ENCODE measurements around the gene REEP5.

Gene REEP5

DNA sequence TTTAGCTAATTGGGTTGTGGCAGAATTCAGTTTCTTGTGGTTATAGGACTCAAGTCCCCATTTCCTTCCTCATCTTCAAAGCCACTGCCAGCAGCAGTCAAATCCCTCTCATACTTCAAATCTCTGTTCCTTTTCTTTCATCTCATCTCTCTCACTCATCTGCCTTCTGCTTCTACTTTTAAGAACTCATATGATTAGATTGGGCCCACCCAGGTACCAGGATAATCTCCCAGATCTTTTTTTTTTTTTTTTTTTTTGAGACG, 8.0 kb upstream of the REEP5 start:
- TF ChIP-seq, protein P1, sequence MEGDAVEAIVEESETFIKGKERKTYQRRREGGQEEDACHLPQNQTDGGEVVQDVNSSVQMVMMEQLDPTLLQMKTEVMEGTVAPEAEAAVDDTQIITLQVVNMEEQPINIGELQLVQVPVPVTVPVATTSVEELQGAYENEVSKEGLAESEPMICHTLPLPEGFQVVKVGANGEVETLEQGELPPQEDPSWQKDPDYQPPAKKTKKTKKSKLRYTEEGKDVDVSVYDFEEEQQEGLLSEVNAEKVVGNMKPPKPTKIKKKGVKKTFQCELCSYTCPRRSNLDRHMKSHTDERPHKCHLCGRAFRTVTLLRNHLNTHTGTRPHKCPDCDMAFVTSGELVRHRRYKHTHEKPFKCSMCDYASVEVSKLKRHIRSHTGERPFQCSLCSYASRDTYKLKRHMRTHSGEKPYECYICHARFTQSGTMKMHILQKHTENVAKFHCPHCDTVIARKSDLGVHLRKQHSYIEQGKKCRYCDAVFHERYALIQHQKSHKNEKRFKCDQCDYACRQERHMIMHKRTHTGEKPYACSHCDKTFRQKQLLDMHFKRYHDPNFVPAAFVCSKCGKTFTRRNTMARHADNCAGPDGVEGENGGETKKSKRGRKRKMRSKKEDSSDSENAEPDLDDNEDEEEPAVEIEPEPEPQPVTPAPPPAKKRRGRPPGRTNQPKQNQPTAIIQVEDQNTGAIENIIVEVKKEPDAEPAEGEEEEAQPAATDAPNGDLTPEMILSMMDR (IDR thresholded peaks at IDR 0.05; ENCODE audit: low read depth, low read length), result no peak
- no peak for DNase-seq (ENCODE audit: extremely low read depth, low read depth)

DNA sequence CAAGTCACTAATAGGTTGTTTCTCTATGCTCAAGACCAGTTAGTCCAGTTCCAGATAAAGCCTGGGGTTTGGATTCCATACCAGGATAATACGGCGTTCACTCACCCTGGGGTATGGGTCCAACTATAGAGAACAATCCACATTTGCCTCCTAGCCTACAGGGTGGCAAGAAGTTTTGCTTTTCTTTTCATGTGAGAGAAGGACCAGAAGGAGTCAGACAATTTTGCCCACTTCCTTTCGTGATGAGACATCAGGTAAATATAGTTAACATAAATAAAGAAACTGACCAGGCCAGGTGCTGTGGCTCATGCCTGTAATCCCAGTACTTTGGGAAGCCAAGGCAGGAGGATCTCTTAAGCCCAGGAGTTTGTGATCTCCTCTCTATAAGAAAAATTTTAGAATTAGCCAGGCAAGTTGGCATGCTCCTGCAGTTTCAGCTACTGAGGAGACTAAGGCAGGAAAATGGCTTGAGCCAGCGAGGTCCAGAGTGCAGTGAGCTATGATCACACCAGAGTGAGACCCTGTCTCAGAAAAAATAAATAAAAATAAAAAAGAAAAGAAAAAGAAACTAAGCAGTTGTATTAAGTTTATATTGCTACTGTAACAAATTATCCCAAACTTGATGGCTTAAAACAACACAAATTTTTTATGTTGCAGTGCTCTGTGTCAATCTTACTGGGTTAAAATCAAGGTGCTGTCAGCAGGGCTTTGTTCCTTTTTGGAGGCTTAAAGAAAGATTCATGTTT, 7.5 kb upstream of the REEP5 start:
- TF ChIP-seq, protein P1 (IDR thresholded peaks at IDR 0.05; ENCODE audit: low read depth, low read length), result no peak
- no peak for DNase-seq (ENCODE audit: extremely low read depth, low read depth)

DNA sequence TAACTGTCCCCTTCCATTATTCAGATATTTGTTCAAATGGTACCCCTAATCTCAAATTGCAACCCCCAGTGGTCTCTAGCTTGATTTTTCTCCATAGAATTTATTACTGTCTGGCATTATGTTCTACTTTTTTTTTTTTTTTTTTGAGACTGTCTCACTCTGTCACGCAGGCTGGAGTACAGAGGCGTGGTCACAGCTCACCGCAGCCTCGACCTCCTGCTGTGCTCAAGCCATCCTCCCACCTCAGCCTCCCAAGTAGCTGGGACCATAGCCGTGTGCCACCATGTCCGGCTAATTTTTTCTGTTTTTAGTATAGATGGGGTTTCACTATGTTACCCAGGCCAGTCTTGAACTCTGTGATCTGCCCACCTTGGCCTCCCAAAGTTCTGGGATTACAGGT, 2.0 kb upstream of the REEP5 start:
- no peak for DNase-seq (ENCODE audit: extremely low read depth, low read depth)
- TF ChIP-seq, protein P1 (IDR thresholded peaks at IDR 0.05; ENCODE audit: low read depth, low read length), result no peak

DNA sequence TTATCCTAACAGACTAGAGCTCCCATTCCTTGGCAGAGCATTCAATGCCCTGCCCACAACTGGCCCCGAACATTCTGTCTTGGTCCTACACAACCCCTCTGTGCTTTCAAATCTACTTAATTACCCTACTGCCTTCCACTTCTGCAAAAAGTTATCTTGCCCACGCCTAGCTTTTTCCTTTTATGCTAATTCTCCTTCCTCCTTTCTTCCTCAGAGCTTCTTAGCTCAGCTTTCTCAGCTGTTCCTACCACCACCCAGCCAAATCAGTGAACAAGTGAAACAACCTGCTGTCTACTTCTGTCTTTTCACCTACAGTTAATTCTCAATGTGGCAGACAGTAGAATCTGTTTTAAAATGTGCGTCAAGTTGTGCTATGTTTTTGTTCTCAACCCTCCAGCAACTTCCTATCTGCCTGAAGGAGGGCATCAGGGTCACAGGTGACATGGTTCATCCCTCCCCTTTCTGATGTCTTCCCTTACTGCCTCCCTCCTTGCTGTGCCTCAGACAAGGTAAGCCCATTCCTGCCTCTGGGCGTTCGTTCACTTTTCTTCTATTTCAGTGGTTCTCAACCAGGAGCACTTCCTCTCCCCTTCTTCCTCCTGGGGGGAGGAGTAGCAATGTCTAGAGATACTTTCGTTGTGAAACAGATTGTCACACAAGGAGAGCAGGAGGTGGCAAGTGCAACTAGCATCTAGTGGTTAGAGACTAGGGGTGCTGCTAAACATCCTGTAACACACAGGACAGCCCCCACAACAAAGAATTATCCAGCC, 1.3 kb upstream of the REEP5 start:
- no peak for DNase-seq (ENCODE audit: extremely low read depth, low read depth)
- TF ChIP-seq, protein P1 (IDR thresholded peaks at IDR 0.05; ENCODE audit: low read depth, low read length), result no peak

DNA sequence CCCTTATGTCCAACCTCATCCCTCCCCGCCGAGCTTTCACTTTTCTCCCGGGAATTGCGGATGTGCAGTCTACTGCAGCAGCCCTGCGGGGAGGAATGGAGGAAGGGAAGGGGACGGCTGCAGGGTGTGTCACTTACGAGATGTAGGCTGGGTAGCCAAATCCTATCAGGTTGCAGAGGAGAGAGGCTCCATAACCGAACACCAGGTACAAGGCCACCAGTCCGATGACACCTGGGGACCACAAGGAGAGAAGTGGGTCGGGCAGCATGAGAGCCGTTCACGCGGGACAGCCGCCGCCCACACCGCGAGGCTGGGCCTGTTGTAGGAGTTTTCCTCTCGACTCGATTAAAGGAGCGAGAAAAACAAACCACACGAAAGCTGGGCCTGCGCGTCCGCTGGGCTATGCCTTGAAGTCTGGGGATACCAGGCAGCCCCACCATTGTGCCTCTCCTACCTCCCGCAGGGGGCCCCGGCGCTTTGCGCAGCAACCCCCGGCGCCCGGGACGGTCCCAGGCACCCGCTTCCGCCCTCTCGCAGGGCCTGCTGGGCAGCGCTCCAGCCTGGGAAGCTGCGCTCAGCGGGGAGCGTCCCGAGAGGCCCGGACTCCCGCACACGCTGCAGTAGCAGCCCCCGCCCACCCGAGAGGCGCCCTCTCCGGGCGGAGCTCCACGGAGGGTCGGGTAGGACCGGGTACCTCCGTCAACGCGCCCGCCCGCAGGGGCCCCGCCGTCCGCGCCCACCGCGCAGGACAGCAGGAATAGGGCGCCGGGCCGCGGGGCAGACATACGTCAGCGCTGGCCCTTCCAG, 798 bp downstream of the REEP5 start:
- no peak for DNase-seq (ENCODE audit: extremely low read depth, low read depth)
- TF ChIP-seq, protein P1 (IDR thresholded peaks at IDR 0.05; ENCODE audit: low read depth, low read length), result no peak

DNA sequence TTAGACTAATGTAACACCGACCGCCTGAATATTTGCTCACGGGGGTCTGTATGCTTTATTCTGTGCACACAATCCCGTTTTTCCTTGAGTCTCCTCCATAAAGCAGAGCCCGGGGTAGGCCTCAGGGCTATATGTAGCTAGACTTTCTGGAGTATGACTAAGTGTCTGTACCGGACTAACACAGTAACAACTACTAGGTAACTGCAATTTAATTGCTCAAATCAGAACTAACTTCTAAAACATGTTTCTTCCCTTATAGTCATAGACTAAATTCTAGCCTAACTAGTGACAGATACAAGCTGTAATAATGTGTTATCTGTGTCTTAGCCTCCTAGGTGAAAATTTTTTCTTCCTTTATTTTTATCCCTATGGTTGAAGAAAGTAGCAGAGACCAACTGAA, 2.1 kb downstream of the REEP5 start:
- DNase-seq (ENCODE audit: extremely low read depth, low read depth), result no peak
- TF ChIP-seq, protein P1 (IDR thresholded peaks at IDR 0.05; ENCODE audit: low read depth, low read length), result no peak

DNA sequence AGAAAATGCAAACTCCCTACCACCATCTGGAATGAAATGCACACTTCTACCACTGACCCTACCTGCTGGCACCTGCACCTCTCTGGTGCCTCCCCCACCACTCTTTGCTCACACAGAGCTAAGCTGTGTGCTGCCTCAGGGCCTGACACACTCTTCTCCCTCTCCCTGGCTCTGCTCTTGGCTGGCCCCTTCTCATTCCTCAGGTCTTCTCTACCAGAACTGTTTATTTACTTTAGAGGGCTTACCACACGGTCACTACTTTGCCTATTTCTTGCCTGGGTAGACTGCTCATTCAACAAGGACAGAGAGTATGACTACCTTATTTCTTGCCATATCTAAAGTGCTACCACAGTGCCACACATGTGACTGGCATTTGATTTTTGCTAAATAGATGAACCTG, 3.3 kb downstream of the REEP5 start:
- TF ChIP-seq, protein P1 (IDR thresholded peaks at IDR 0.05; ENCODE audit: low read depth, low read length), result no peak
- peak; percentile 44 for DNase-seq (ENCODE audit: extremely low read depth, low read depth)

Data from AG09319 (cell line).